Spinal cord (tissue), 10 donors: ENCODE results near the gene CCNJL. TPM values are rescaled to one million over a fixed set of nuclear protein-coding genes. Genes with fewer than 3 reads are reported as not detected.

ENCODE experiments used
- DNase-seq, 6 donors: peaks; one replicate each; pipeline versions ENCODE4 v3.0.0 to v3.0.0-alpha.2; 2013 to 2015; ENCODE audit warnings: low spot score in 6 of 6, low read depth in 4 of 6
- H3K27ac ChIP-seq: one replicate; pipeline ENCODE4 v1.5.1; 2013; ENCODE audit warnings: low read depth, low read length, control low read depth
- H3K27me3 ChIP-seq: one replicate; pipeline ENCODE4 v1.6.1; 2013; ENCODE audit warnings: low read length; ENCODE audit not compliant: control insufficient read depth, insufficient read depth
- H3K36me3 ChIP-seq: one replicate; pipeline ENCODE4 v1.6.1; 2013; ENCODE audit warnings: low read length; ENCODE audit not compliant: control insufficient read depth, insufficient read depth
- H3K4me1 ChIP-seq: one replicate; pipeline ENCODE4 v1.6.1; 2013; ENCODE audit warnings: low read length; ENCODE audit not compliant: control insufficient read depth, insufficient read depth
- H3K4me3 ChIP-seq: one replicate; pipeline ENCODE4 v1.5.1; 2013; ENCODE audit warnings: low read depth, low read length, control low read depth
- H3K9me3 ChIP-seq: one replicate; pipeline ENCODE4 v1.6.1; 2013; ENCODE audit warnings: low read length; ENCODE audit not compliant: control insufficient read depth, insufficient read depth
- WGBS: methylation state at CpG from one replicate; pipeline ENCODE4 v1.1.5; 2013; ENCODE audit warnings: missing lambda C conversion rate; ENCODE audit not compliant: insufficient coverage; 5-methylcytosine and 5-hydroxymethylcytosine counted together
- polyA plus RNA-seq, 2 donors: library from polyadenylated mRNA; unstranded; fragments of 120-200 nt; gene quantifications; one replicate each; pipeline ENCODE4 v1.2.1, GENCODE V29; 2013; ENCODE audit not compliant: insufficient read length in 2 of 2
- total RNA-seq, 2 donors: library from RNA; depleted of rRNA in 1 of 2; stranded (reverse); fragments of 120-200 nt in 1 of 2; fragments of >200 nt in 1 of 2; gene quantifications; one replicate each; pipeline versions ENCODE4 v1.2.3 to v1.2.4, GENCODE V29; 2013 to 2014
- donor health status: healthy.

The CCNJL gene
- total and polyA plus RNA-seq, 4 donors, result 2.1 to 7.9 (median 5.9) TPM

DNA sequence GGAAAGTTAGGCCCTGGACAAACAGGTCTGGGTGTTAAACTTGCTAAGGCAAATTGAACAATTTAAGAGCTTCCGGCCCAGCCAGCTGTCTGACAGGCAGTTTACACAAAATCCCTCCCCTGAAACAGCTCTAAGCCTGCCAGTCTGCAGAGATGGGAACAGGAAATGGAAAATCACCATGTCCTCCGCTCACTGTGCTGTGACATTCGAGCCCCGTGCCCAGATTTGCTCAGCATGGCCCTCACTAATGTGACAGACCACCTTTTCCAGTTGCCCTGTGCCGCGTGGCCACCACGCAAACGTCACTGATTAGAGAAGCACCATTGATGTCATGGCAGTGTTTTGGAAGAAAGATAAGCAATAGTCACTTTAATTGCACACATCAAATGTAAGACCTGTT is 41.0 kb downstream of the CCNJL start:
- no peaks in the 10 kb centered on the region for H3K9me3 ChIP-seq
- peaks cover 2% of the 10 kb centered on the region for H3K36me3 ChIP-seq
- no peaks in the 10 kb centered on the region for H3K27me3 ChIP-seq
- peak in 1 of 6 donors; percentile 79 for DNase-seq
- H3K27ac ChIP-seq, result no peak overlapping the region
- WGBS, result 41% methylated on average over 4 of the region's 8 CpGs
- H3K4me3 ChIP-seq, result no peak overlapping the region
- peaks cover 19% of the 10 kb centered on the region for H3K4me1 ChIP-seq

DNA sequence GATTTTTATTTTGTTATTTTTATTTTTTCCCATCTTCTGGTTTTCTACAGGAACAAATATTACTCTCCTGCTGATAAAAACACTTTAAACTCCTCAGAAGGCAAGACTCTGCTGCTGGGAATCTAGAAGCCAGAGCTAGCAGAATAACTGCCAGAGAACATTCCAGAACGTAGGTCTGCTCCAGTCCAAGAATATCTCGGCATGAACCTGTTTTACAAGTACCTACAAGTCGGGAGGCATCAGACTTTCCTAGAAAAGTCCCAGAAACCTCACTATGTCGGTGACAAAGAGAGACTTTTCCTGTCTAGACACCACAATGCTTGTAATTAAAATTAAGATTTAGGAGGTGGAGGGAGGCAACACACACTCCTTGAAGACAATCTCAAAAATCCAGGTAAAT is 41.7 kb downstream of the CCNJL start:
- H3K4me1 ChIP-seq, result peaks cover 25% of the 10 kb centered on the region
- peaks cover 2% of the 10 kb centered on the region for H3K36me3 ChIP-seq
- WGBS, result 62% methylated on average over 4 of the region's 4 CpGs
- no peaks in the 10 kb centered on the region for H3K27me3 ChIP-seq
- H3K4me3 ChIP-seq, result no peak overlapping the region
- no peak overlapping the region for H3K27ac ChIP-seq
- no peak for DNase-seq
- H3K9me3 ChIP-seq, result no peaks in the 10 kb centered on the region

DNA sequence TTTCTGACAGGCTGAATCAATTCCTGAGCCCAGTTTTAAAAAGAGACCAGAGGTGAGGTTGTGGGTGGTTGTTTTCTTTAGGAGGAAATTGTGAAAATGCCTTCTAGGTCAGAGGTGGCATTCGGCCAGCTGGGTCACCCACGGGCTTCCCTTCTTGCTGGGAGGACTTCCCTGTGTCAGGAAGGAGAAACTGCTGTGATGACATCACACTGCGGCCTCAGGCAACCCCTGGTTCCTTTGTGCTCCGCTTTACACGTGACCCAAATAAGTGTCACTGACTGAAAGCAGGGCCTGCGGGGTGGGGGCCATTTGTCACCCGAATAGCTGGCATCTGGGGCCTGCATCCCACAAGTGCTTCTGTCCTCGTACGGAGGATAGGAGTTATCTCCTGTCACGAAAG is 43.3 kb downstream of the CCNJL start:
- Histone ChIP-seq H3K36me3 (peaks cover 2% of the 10 kb centered on the region), H3K27ac (peak overlapping the region; percentile 4), H3K4me3 (no peak overlapping the region), H3K27me3 (no peaks in the 10 kb centered on the region), H3K4me1 (peaks cover 34% of the 10 kb centered on the region), H3K9me3 (no peaks in the 10 kb centered on the region)
- 33% methylated on average over 9 of the region's 10 CpGs for WGBS
- DNase-seq, result peak in 1 of 6 donors; percentile 60

DNA sequence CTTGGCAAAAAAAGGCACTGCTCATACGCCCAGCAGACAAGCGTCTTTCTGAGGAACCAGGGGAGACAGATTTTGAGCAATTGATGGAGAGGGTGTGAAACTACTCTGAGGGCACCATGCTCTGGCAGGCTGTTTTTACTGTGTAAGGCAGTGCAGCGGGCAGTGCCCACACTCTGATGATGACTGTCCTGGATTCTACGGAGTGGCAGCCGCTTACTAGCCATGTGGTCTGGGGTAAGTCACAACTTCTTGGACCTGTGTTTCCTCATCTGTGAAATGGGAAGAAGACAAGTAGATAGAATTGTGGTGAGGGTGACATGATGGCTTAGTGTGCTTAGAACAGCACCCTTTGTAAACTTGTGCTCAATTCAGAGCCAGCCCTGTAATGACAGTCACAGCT is 44.2 kb downstream of the CCNJL start:
- Histone ChIP-seq H3K36me3 (peaks cover 2% of the 10 kb centered on the region), H3K4me1 (peaks cover 34% of the 10 kb centered on the region), H3K9me3 (no peaks in the 10 kb centered on the region), H3K27me3 (no peaks in the 10 kb centered on the region), H3K4me3 (no peak overlapping the region), H3K27ac (no peak overlapping the region)
- WGBS, result 85% methylated on average over 5 of the region's 5 CpGs
- no peak for DNase-seq

DNA sequence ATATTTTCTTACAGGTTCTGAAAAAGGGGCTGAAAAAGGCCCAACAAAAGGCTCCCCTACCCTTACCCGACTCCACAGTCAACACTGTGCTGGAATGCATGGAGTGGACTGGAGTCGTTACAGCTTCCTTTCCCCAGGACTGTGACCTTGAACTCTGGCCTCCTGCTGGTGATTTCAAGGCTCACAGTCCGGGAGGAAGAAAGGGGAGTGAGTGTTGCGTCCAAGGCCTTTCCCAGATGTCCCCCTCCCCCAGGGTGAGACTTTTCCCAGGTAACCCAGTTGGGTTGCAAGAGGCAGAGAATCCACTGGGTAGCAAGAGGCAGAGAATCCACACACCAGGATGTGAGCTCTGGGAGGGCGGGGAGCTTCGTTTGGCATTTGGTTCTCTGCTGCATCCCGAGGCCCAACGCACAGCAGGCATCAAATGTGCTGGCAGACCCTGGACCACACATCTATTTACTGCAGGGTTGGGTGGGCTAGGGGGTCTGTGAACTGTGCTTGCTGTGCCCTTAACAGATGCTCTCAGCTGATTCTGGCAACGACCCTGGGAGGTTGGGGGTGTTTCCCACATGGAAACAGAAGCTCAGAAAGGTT is 45.5 kb downstream of the CCNJL start:
- H3K9me3 ChIP-seq, result no peaks in the 10 kb centered on the region
- DNase-seq, result no peak
- H3K27me3 ChIP-seq, result no peaks in the 10 kb centered on the region
- H3K4me3 ChIP-seq, result no peak overlapping the region
- H3K27ac ChIP-seq, result no peak overlapping the region
- peaks cover 2% of the 10 kb centered on the region for H3K36me3 ChIP-seq
- H3K4me1 ChIP-seq, result peaks cover 37% of the 10 kb centered on the region
- 48% methylated on average over 5 of the region's 9 CpGs for WGBS

DNA sequence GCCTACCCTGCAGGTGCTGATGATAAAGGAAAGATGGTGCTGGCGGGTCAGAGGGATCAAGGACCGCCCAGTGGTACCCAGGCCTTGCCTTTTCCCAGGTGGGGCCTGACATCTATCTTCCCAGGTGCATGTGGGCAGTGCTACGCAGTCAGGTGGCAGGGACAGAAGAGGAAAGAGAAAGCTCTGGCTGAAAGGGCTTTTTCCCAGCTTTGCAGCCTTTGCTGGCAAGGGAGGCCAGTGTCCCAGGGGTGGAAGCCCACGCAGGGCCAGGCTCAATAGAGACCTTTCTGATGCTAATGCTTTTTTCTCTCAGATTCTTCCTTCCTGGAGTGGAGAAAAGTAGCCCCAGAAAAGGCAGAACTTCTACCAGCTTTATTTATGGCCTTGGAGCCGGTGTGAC is 46.3 kb downstream of the CCNJL start:
- WGBS, result 56% methylated on average over 5 of the region's 5 CpGs
- H3K4me1 ChIP-seq, result peaks cover 39% of the 10 kb centered on the region
- H3K27ac ChIP-seq, result no peak overlapping the region
- no peaks in the 10 kb centered on the region for H3K27me3 ChIP-seq
- no peak for DNase-seq
- H3K4me3 ChIP-seq, result no peak overlapping the region
- peaks cover 2% of the 10 kb centered on the region for H3K36me3 ChIP-seq
- H3K9me3 ChIP-seq, result no peaks in the 10 kb centered on the region

DNA sequence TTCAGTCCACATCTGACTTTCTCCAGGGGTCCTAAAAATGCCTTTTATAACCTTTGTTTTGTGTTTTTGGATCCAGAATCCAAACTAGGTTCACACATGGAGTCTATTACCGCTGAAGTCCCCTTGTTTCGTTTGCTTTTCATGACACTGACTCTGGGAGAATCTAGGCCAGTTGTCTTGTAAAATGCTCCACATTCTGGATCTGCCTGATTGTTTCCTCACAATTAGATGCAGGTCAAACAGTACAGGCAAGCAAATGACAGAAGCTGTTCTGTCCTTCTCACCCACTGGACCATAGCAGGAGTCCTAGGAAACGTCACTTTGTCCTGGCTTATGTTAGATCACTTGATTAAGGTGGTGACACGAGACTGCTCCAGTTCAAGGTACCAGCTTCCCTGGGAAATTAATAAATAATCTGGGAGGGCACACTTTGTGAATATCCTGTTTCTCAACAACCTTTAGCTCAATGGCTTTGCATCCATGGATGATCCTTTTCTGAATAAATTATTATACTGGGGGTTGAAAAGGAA is 49.0 kb downstream of the CCNJL start:
- Histone ChIP-seq H3K9me3 (no peaks in the 10 kb centered on the region), H3K4me3 (no peak overlapping the region), H3K27me3 (peaks cover 2% of the 10 kb centered on the region), H3K36me3 (peaks cover 14% of the 10 kb centered on the region), H3K27ac (no peak overlapping the region), H3K4me1 (peaks cover 35% of the 10 kb centered on the region)
- WGBS, result 71% methylated on average over 3 of the region's 4 CpGs
- DNase-seq, result no peak

DNA sequence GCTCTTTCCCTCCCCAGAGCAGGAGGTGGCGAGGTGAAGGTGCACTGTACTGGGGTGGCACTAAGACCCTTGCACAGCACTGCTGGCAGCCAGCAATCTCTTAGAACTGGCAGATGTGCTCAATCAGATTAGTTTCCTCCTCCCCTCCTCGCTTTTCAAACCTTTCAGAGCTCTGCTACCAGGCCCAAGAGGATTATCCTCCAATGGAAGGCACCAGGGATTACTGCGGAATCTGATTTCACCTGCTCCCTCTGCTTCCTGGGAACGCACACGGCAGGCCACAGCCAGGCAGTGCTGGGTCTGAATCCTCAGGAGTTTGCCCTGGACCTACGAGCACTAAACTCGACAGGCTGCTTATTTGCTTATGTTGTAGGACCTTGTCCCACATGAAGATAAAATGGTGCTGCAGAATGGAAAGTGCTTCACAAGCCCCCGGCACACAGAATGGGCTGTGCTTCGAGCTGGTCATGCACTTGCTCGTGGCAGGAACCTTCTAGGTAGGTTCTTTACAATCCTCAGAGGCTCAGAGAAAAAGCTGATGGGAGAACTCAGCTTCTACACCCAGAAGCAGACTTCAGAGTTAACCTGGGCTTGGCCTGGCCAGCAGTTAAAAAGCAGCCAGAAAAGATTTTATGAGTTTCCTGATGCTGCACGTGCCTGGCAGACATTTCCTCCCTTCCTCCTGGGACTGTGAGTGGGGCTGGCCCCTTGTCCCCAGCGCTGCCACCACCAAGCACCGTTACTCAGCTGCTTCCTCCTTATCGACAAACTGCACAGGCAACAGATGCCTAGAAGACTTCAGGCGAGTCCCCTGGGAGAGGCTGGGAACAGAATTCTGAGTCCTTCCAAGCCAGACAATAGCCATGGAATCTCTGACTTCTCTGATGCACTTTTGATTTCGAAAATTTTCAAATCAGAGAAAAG is 50.0 kb downstream of the CCNJL start:
- H3K27ac ChIP-seq, result peak overlapping the region; percentile 15
- H3K4me1 ChIP-seq, result peaks cover 35% of the 10 kb centered on the region
- peaks cover 14% of the 10 kb centered on the region for H3K36me3 ChIP-seq
- peak in 1 of 6 donors; percentile 46 for DNase-seq
- no peaks in the 10 kb centered on the region for H3K9me3 ChIP-seq
- no peak overlapping the region for H3K4me3 ChIP-seq
- WGBS, result 49% methylated on average over 14 of the region's 16 CpGs
- H3K27me3 ChIP-seq, result peaks cover 2% of the 10 kb centered on the region

DNA sequence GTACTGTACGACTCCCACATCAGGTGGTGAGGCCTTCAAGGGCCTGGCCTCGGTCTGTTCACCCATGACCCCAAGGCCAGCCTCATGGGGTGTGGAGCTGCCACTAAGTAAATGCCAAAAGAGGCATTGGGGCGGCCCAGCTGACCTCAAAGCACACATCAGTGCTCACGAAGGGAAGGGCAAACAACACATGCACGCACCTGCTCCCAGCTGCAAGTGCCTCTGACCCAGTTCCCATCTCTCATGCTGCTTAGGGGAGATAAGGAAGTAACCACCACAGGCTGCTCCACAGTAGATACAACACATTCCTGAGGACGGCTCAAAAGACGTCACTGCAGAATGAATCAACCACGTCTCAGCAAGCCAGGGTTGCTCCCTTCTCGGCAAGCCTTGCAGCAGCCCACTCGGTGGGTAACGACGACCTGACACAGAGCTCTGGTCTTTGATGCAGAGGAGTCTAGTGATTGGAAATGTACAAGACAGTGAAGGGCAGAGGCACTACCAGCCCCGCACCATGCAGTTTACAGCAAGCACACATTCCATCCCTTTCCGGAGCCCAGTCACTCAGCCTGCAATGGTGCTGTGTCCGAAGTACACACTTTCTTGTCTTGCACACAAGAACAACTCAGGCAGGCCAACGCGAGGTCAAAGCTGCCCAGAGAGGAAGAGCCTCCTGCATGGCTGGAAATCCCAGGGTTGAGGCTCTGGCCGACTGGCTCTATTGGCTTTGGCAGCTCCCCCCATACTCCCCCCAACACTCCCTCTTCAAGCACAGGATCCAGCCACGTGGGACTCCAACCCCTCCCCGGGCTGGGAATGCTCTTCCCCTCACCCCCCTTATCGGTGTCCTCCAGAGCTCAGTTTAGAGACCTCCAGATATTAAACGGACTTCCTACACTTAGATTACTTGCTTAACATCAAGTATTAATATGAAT is 51.2 kb downstream of the CCNJL start:
- Histone ChIP-seq H3K27ac (peak overlapping the region; percentile 75), H3K9me3 (no peaks in the 10 kb centered on the region), H3K4me1 (peaks cover 33% of the 10 kb centered on the region), H3K27me3 (peaks cover 2% of the 10 kb centered on the region), H3K36me3 (peaks cover 14% of the 10 kb centered on the region), H3K4me3 (no peak overlapping the region)
- peak in 1 of 6 donors; percentile 52 for DNase-seq
- WGBS, result 71% methylated on average over 18 of the region's 22 CpGs
